Suprapubic skin (tissue), 4 donors: ENCODE data around the gene PRSS1.

Experiments used
- CTCF ChIP-seq, 2 donors: fragments of 200-600 bp in 1 of 2; fragments of 450-650 bp in 1 of 2; sonication (generic) in 1 of 2; IDR thresholded peaks; one replicate each; pipeline ENCODE4 v1.5.1; 2016 to 2019; ENCODE audit warnings: antibody characterized with exemption in 2 of 2, mild to moderate bottlenecking in 1 of 2, moderate library complexity in 1 of 2
- EP300 ChIP-seq: sonication (generic); formaldehyde crosslinking; IDR thresholded peaks from one replicate; pipeline ENCODE4 v1.6.1; 2017; ENCODE audit warnings: antibody characterized with exemption
- POLR2AphosphoS5 ChIP-seq, 3 donors: sonication (generic); formaldehyde crosslinking; IDR thresholded peaks; one replicate each; pipeline ENCODE4 v1.6.1; 2017; ENCODE audit warnings: antibody characterized with exemption in 3 of 3

- no peak for TF ChIP-seq CTCF (IDR thresholded peaks at IDR 0.05)
- TF ChIP-seq POLR2AphosphoS5 (IDR thresholded peaks at IDR 0.05), result no peak
- no peak for TF ChIP-seq EP300
Measured at GRCh38 chr7:142789441-142789840, 40.2 kb downstream of the PRSS1 start.
